ENCODE results near the gene GNB1. TPM values are rescaled to one million over a fixed set of nuclear protein-coding genes. Genes with fewer than 3 reads are reported as not detected.

Gene GNB1
- total RNA-seq, 1 experiment from 2014 or later, result 611 TPM

GRCh38 chr1:1760345-1760650 is 130.6 kb downstream of the GNB1 start:
- H3K27me3 ChIP-seq (replicated peaks; ENCODE audit: insufficient read depth, low read depth, low read length, poor library complexity), result no peaks in the 10 kb centered on the region
- no TSS peak for BruUV-seq (replicated peaks)
- H3K4me1 ChIP-seq (ENCODE audit: insufficient read depth, low read length, poor library complexity, severe bottlenecking), result no peaks in the 10 kb centered on the region
- POLR2A ChIA-PET (ENCODE audit: low non-redundant PET), result no interaction called here
- CTCF ChIA-PET, result no interaction called here
- no peak overlapping the region for H3K4me3 ChIP-seq (ENCODE audit: low read depth, low read length, poor library complexity, severe bottlenecking)
- no peaks in the 10 kb centered on the region for H3K9me3 ChIP-seq (ENCODE audit: low read depth, low read length, poor library complexity, severe bottlenecking)
- no peak for DNase-seq (ENCODE audit: low spot score)
- intact Hi-C loops (cut with micrococcal nuclease; ENCODE audit: unreplicated experiment), result no loop called here
- TF ChIP-seq CTCF (conservative IDR thresholded peaks at IDR 0.05; ENCODE audit: low read depth, low read length), result no peak
- TF ChIP-seq EZH2 (IDR thresholded peaks at IDR 0.05; ENCODE audit: borderline replicate concordance, low read depth, low read length, poor library complexity, severe bottlenecking), result no peak
- H3K36me3 ChIP-seq (ENCODE audit: insufficient read depth, low read length, poor library complexity, severe bottlenecking), result peaks cover 42% of the 10 kb centered on the region
- H3K27ac ChIP-seq (ENCODE audit: low read depth, low read length, poor library complexity, severe bottlenecking), result no peak overlapping the region

GRCh38 chr1:1759456-1760344 is 131.2 kb downstream of the GNB1 start:
- intact Hi-C loops (cut with micrococcal nuclease; ENCODE audit: unreplicated experiment), result no loop called here
- TF ChIP-seq CTCF (conservative IDR thresholded peaks at IDR 0.05; ENCODE audit: low read depth, low read length) (no peak), EZH2 (IDR thresholded peaks at IDR 0.05; ENCODE audit: borderline replicate concordance, low read depth, low read length, poor library complexity, severe bottlenecking) (no peak)
- Histone ChIP-seq H3K27ac (ENCODE audit: low read depth, low read length, poor library complexity, severe bottlenecking) (peak overlapping the region; percentile 67), H3K4me3 (ENCODE audit: low read depth, low read length, poor library complexity, severe bottlenecking) (no peak overlapping the region), H3K27me3 (replicated peaks; ENCODE audit: insufficient read depth, low read depth, low read length, poor library complexity) (no peaks in the 10 kb centered on the region), H3K4me1 (ENCODE audit: insufficient read depth, low read length, poor library complexity, severe bottlenecking) (no peaks in the 10 kb centered on the region), H3K36me3 (ENCODE audit: insufficient read depth, low read length, poor library complexity, severe bottlenecking) (peaks cover 46% of the 10 kb centered on the region), H3K9me3 (ENCODE audit: low read depth, low read length, poor library complexity, severe bottlenecking) (no peaks in the 10 kb centered on the region)
- DNase-seq (ENCODE audit: low spot score), result no peak
- ChIA-PET CTCF (no interaction called here), POLR2A (ENCODE audit: low non-redundant PET) (no interaction called here)
- BruUV-seq (replicated peaks), result no TSS peak

- no peaks in the 10 kb centered on the region for H3K4me1 ChIP-seq (ENCODE audit: insufficient read depth, low read length, poor library complexity, severe bottlenecking)
- intact Hi-C loops (cut with micrococcal nuclease; ENCODE audit: unreplicated experiment), result no loop called here
- ChIA-PET CTCF (no interaction called here), POLR2A (ENCODE audit: low non-redundant PET) (no interaction called here)
- H3K27ac ChIP-seq (ENCODE audit: low read depth, low read length, poor library complexity, severe bottlenecking), result peak overlapping the region; percentile 67
- no TSS peak for BruUV-seq (replicated peaks)
- H3K9me3 ChIP-seq (ENCODE audit: low read depth, low read length, poor library complexity, severe bottlenecking), result no peaks in the 10 kb centered on the region
- H3K36me3 ChIP-seq (ENCODE audit: insufficient read depth, low read length, poor library complexity, severe bottlenecking), result peaks cover 48% of the 10 kb centered on the region
- no peak overlapping the region for H3K4me3 ChIP-seq (ENCODE audit: low read depth, low read length, poor library complexity, severe bottlenecking)
- TF ChIP-seq EZH2 (IDR thresholded peaks at IDR 0.05; ENCODE audit: borderline replicate concordance, low read depth, low read length, poor library complexity, severe bottlenecking) (no peak), CTCF (conservative IDR thresholded peaks at IDR 0.05; ENCODE audit: low read depth, low read length) (no peak)
- H3K27me3 ChIP-seq (replicated peaks; ENCODE audit: insufficient read depth, low read depth, low read length, poor library complexity), result no peaks in the 10 kb centered on the region
- no peak for DNase-seq (ENCODE audit: low spot score)
Observed at GRCh38 chr1:1758692-1759455, 132.0 kb downstream of the GNB1 start.
